Fibroblast of gingiva (primary cell): ENCODE results near the gene FNBP1.
A peak's percentile ranks its signal among the peaks of the same experiment; 100 is the strongest.

Experiments used
- DNase-seq: peaks from one replicate; pipeline ENCODE4 v3.0.0-alpha.2; 2011; ENCODE audit warnings: low read depth

The FNBP1 gene

GRCh38 chr9:129919841-129920240, 123.1 kb downstream of the FNBP1 start:
- DNase-seq = no peak

- DNase-seq = no peak
Observed at GRCh38 chr9:129919277-129919676, 123.7 kb downstream of the FNBP1 start.

GRCh38 chr9:129918296-129918950, 124.6 kb downstream of the FNBP1 start:
- no peak for DNase-seq

GRCh38 chr9:129916707-129917106, 126.3 kb downstream of the FNBP1 start:
- no peak for DNase-seq

GRCh38 chr9:129914051-129914450, 128.9 kb downstream of the FNBP1 start:
- DNase-seq = no peak

GRCh38 chr9:129910628-129911567, 132.1 kb downstream of the FNBP1 start:
- DNase-seq = peak; percentile 99

- DNase-seq = no peak
Observed at GRCh38 chr9:129909851-129910250, 133.1 kb downstream of the FNBP1 start.

GRCh38 chr9:129908906-129909305, 134.1 kb downstream of the FNBP1 start:
- DNase-seq = no peak

- no peak for DNase-seq
Observed at GRCh38 chr9:129907201-129907600, 135.8 kb downstream of the FNBP1 start.

- no peak for DNase-seq
Observed at GRCh38 chr9:129906298-129906697, 136.7 kb downstream of the FNBP1 start.

- DNase-seq = no peak
Observed at GRCh38 chr9:129904734-129905133, 138.3 kb downstream of the FNBP1 start.

- DNase-seq = no peak
Observed at GRCh38 chr9:129902740-129903134, 140.3 kb downstream of the FNBP1 start.

GRCh38 chr9:129901993-129902739, 140.8 kb downstream of the FNBP1 start:
- DNase-seq = no peak

GRCh38 chr9:129900263-129901027, 142.5 kb downstream of the FNBP1 start:
- DNase-seq = peak; percentile 33

GRCh38 chr9:129899620-129900019, 143.4 kb downstream of the FNBP1 start:
- no peak for DNase-seq

GRCh38 chr9:129898185-129898584, 144.8 kb downstream of the FNBP1 start:
- DNase-seq = no peak

GRCh38 chr9:129897263-129897662, 145.7 kb downstream of the FNBP1 start:
- DNase-seq = no peak

GRCh38 chr9:129895376-129896268, 147.4 kb downstream of the FNBP1 start:
- DNase-seq = no peak

- no peak for DNase-seq
Observed at GRCh38 chr9:129894120-129894823, 148.7 kb downstream of the FNBP1 start.

GRCh38 chr9:129891569-129891968, 151.4 kb downstream of the FNBP1 start:
- DNase-seq = no peak
